ENCODE measurements around the gene RHPN2. TPM values are rescaled to one million over a fixed set of nuclear protein-coding genes. Genes with fewer than 3 reads are reported as not detected.

RHPN2 gene
- total RNA-seq, 1 experiment from 2014 or later, result 21.3 TPM

- H2AFZ ChIP-seq, result no peak overlapping the region
- CTCF ChIA-PET, result no interaction called here
- intact Hi-C loops (cut with micrococcal nuclease; ENCODE audit: unreplicated experiment), result no loop called here
- H3K27me3 ChIP-seq (ENCODE audit: insufficient read depth, low read depth), result no peaks in the 10 kb centered on the region
- H3K27ac ChIP-seq, result no peak overlapping the region
- peaks cover 50% of the 10 kb centered on the region for H3K4me1 ChIP-seq (replicated peaks; ENCODE audit: insufficient read depth)
- H3K4me2 ChIP-seq, result peak overlapping the region; percentile 42; the same call in 1 of the 2 replicates
- peaks cover 83% of the 10 kb centered on the region for H3K79me2 ChIP-seq (ENCODE audit: low read depth)
- H3F3A ChIP-seq (ENCODE audit: insufficient read depth, low read depth), result peaks cover 26% of the 10 kb centered on the region
- H4K20me1 ChIP-seq (ENCODE audit: insufficient read depth), result peaks cover 41% of the 10 kb centered on the region
- H3K4me3 ChIP-seq, result no peak overlapping the region
- TF ChIP-seq CTCF (conservative IDR thresholded peaks at IDR 0.05) (no peak), EZH2 (IDR thresholded peaks at IDR 0.05; ENCODE audit: low read depth) (no peak)
- no peak for DNase-seq
- BruUV-seq (replicated peaks), result no TSS peak
- no peaks in the 10 kb centered on the region for H3K9me2 ChIP-seq (ENCODE audit: insufficient read depth)
- POLR2A ChIA-PET (ENCODE audit: unreplicated experiment), result interaction anchor here (0.6 kb wide), 2 partner anchors 17 to 36 kb away, joined by 3 to 4 read pairs; no protein-coding TSS in a partner anchor
- H3K36me3 ChIP-seq (ENCODE audit: low read depth), result peaks cover 9% of the 10 kb centered on the region; the same call in 1 of the 2 replicates
- H3K9me3 ChIP-seq (ENCODE audit: insufficient read depth, low read depth), result no peaks in the 10 kb centered on the region
These were observed 4.1 kb downstream of the RHPN2 start for GRCh38 chr19:33060586-33060985.

GRCh38 chr19:33055718-33056117, 9.0 kb downstream of the RHPN2 start:
- DNase-seq, result peak in 1 of 2 experiments; percentile 62
- intact Hi-C loops (cut with micrococcal nuclease; ENCODE audit: unreplicated experiment), result loop anchor here (2.0 to 10.0 kb wide), 2 partner anchors 33 to 119 kb away; no protein-coding TSS in a partner anchor
- Histone ChIP-seq H3K4me3 (no peak overlapping the region), H4K20me1 (ENCODE audit: insufficient read depth) (peaks cover 15% of the 10 kb centered on the region), H2AFZ (no peak overlapping the region), H3F3A (ENCODE audit: insufficient read depth, low read depth) (peaks cover 70% of the 10 kb centered on the region), H3K36me3 (ENCODE audit: low read depth) (peaks cover 25% of the 10 kb centered on the region), H3K4me1 (replicated peaks; ENCODE audit: insufficient read depth) (peaks cover 76% of the 10 kb centered on the region), H3K27me3 (ENCODE audit: insufficient read depth, low read depth) (no peaks in the 10 kb centered on the region), H3K9me3 (ENCODE audit: insufficient read depth, low read depth) (no peaks in the 10 kb centered on the region), H3K79me2 (ENCODE audit: low read depth) (peaks cover 91% of the 10 kb centered on the region), H3K9me2 (ENCODE audit: insufficient read depth) (no peaks in the 10 kb centered on the region), H3K4me2 (peak overlapping the region; percentile 68), H3K27ac (peak overlapping the region; percentile 98)
- ChIA-PET CTCF (interaction anchor here (0.6 to 0.7 kb wide), 2 partner anchors 8 to 26 kb away, joined by 3 to 8 read pairs; no protein-coding TSS in a partner anchor), POLR2A (ENCODE audit: unreplicated experiment) (interaction anchor here (0.5 to 1.0 kb wide), 8 partner anchors 8 to 257 kb away, joined by 4 to 23 read pairs (median 8); no protein-coding TSS in a partner anchor)
- no TSS peak for BruUV-seq (replicated peaks)
- no peak for TF ChIP-seq CTCF (conservative IDR thresholded peaks at IDR 0.05)
- TF ChIP-seq EZH2 (IDR thresholded peaks at IDR 0.05; ENCODE audit: low read depth), result no peak

- peaks cover 91% of the 10 kb centered on the region for H3K79me2 ChIP-seq (ENCODE audit: low read depth)
- BruUV-seq (replicated peaks), result no TSS peak
- intact Hi-C loops (cut with micrococcal nuclease; ENCODE audit: unreplicated experiment), result loop anchor here (1.0 to 10.0 kb wide), 6 partner anchors 13 to 120 kb away; no protein-coding TSS in a partner anchor
- H3K4me3 ChIP-seq, result no peak overlapping the region
- H3K27me3 ChIP-seq (ENCODE audit: insufficient read depth, low read depth), result no peaks in the 10 kb centered on the region
- CTCF ChIA-PET, result no interaction called here
- peaks cover 27% of the 10 kb centered on the region for H3K36me3 ChIP-seq (ENCODE audit: low read depth)
- H3K9me2 ChIP-seq (ENCODE audit: insufficient read depth), result no peaks in the 10 kb centered on the region
- no peak for TF ChIP-seq EZH2 (IDR thresholded peaks at IDR 0.05; ENCODE audit: low read depth)
- DNase-seq, result peak; percentile 97 to 98
- H3K27ac ChIP-seq, result peak overlapping the region; percentile 98
- peaks cover 4% of the 10 kb centered on the region for H4K20me1 ChIP-seq (ENCODE audit: insufficient read depth)
- no peaks in the 10 kb centered on the region for H3K9me3 ChIP-seq (ENCODE audit: insufficient read depth, low read depth)
- H3F3A ChIP-seq (ENCODE audit: insufficient read depth, low read depth), result peaks cover 80% of the 10 kb centered on the region
- POLR2A ChIA-PET (ENCODE audit: unreplicated experiment), result interaction anchor here (0.7 kb wide), 1 partner anchor 13 kb away, joined by 20 read pairs; no protein-coding TSS in a partner anchor
- H3K4me1 ChIP-seq (replicated peaks; ENCODE audit: insufficient read depth), result peaks cover 76% of the 10 kb centered on the region
- peak overlapping the region; percentile 68 for H3K4me2 ChIP-seq
- H2AFZ ChIP-seq, result no peak overlapping the region
These were observed 10.1 kb downstream of the RHPN2 start for GRCh38 chr19:33054623-33055022.
